K562 treated with DMSO at 1 percent for 48 hours (cell line): Measurements from ENCODE around the gene MLF2. TPM values are rescaled to one million over a fixed set of nuclear protein-coding genes. Genes with fewer than 3 reads are reported as not detected.

Source experiments
- total RNA-seq: library from RNA; unstranded; fragments of 300-600 nt; gene quantifications from 2 replicates; pipeline ENCODE4 v1.2.3, GENCODE V29; 2022; ENCODE audit warnings: low replicate concordance; ENCODE audit errors: extremely low read depth

MLF2 gene
- total RNA-seq: not detected in 2 replicates

GRCh38 chr12:6752921-6753771 lies at the start of gene MLF2:
Gene MLF2, minus strand, starts transcription at chr12:6753141. Its CDS starts 807 bp downstream, at chr12:6752334.

GRCh38 chr12:6788972-6789924 lies 36.3 kb upstream of the MLF2 start, which contains the start of gene CD4:
Gene CD4, plus strand, starts transcription at chr12:6789528. Its CDS starts 10,611 bp downstream, at chr12:6800139.

GRCh38 chr12:6772331-6772695 lies 19.4 kb upstream of the MLF2 start, which contains the start of gene LAG3:
Gene LAG3, plus strand, starts transcription at chr12:6772520. Its CDS starts 333 bp downstream, at chr12:6772853.

GRCh38 chr12:6765634-6766581 lies 13.0 kb upstream of the MLF2 start, which contains the start of gene PTMS:
Gene PTMS, plus strand, starts transcription at chr12:6766363. Its CDS starts 343 bp downstream, at chr12:6766706.

GRCh38 chr12:6723607-6724408 lies 29.1 kb downstream of the MLF2 start, which contains the start of gene COPS7A:
Gene COPS7A, plus strand, starts transcription at chr12:6724046. Its CDS starts 611 bp downstream, at chr12:6724657.

GRCh38 chr12:6700646-6701051 lies 52.3 kb downstream of the MLF2 start, which contains the start of gene PIANP:
Gene PIANP, minus strand, starts transcription at chr12:6700815. Its CDS starts 2,754 bp downstream, at chr12:6698061.

Other genes starting within 250 kb of the MLF2 start
- 996 and 1,689 TPM in 2 replicates for gene GAPDH, start 218.6 kb downstream of the MLF2 start, total RNA-seq
- gene IFFO1, start 197.1 kb downstream of the MLF2 start, total RNA-seq: not detected in 2 replicates
- gene NOP2, start 184.8 kb downstream of the MLF2 start, total RNA-seq: not detected in 2 replicates
- gene CHD4, start 145.8 kb downstream of the MLF2 start, total RNA-seq: 161 and 363 TPM in 2 replicates
- not detected in 2 replicates for gene LPAR5, start 117.2 kb downstream of the MLF2 start, total RNA-seq
- gene ACRBP, start 105.7 kb downstream of the MLF2 start, total RNA-seq: not detected in 2 replicates
- gene ING4, start 90.0 kb downstream of the MLF2 start, total RNA-seq: not detected in 2 replicates
- not detected in 2 replicates for gene ZNF384, start 63.8 kb downstream of the MLF2 start, total RNA-seq
- not detected in 2 replicates for gene PIANP, start 52.3 kb downstream of the MLF2 start, total RNA-seq
- not detected in 2 replicates for gene COPS7A, start 29.1 kb downstream of the MLF2 start, total RNA-seq
- gene PTMS, start 13.2 kb upstream of the MLF2 start, total RNA-seq: 561 TPM in 1 of 2 replicates, not detected in the other
- gene LAG3, start 19.4 kb upstream of the MLF2 start, total RNA-seq: not detected in 2 replicates
- not detected in 2 replicates for gene CD4, start 36.4 kb upstream of the MLF2 start, total RNA-seq
- not detected in 2 replicates for gene GPR162, start 68.7 kb upstream of the MLF2 start, total RNA-seq
- not detected in 2 replicates for gene P3H3, start 75.3 kb upstream of the MLF2 start, total RNA-seq
- not detected in 2 replicates for gene GNB3, start 87.8 kb upstream of the MLF2 start, total RNA-seq
- not detected in 2 replicates for gene CDCA3, start 98.1 kb upstream of the MLF2 start, total RNA-seq
- 152 TPM in 1 of 2 replicates, not detected in the other for gene USP5, start 99.0 kb upstream of the MLF2 start, total RNA-seq
- gene TPI1, start 114.4 kb upstream of the MLF2 start, total RNA-seq: 376 TPM in 1 of 2 replicates, not detected in the other
- not detected in 2 replicates for gene SPSB2, start 120.2 kb upstream of the MLF2 start, total RNA-seq
- gene LRRC23, start 151.7 kb upstream of the MLF2 start, total RNA-seq: not detected in 2 replicates
- gene ENO2, start 161.4 kb upstream of the MLF2 start, total RNA-seq: not detected in 2 replicates
- not detected in 2 replicates for gene ATN1, start 174.8 kb upstream of the MLF2 start, total RNA-seq
- not detected in 2 replicates for gene RNU7-1, start 190.7 kb upstream of the MLF2 start, total RNA-seq
- gene C12orf57, start 190.9 kb upstream of the MLF2 start, total RNA-seq: not detected in 2 replicates
- not detected in 2 replicates for gene PTPN6, start 198.2 kb upstream of the MLF2 start, total RNA-seq
- not detected in 2 replicates for gene PHB2, start 217.5 kb upstream of the MLF2 start, total RNA-seq
- not detected in 2 replicates for gene EMG1, start 217.8 kb upstream of the MLF2 start, total RNA-seq